ENCODE measurements around the gene CSMD2.
A peak's percentile ranks its signal among the peaks of the same experiment; 100 is the strongest.

CSMD2 gene

GRCh38 chr1:33561576-33561975, 603.5 kb downstream of the CSMD2 start:
- Histone ChIP-seq H3K4me1 (ENCODE audit: control insufficient read depth, low read depth, low read length) (no peaks in the 10 kb centered on the region), H2BK15ac (replicated peaks; ENCODE audit: low read depth) (no peak overlapping the region), H4K8ac (ENCODE audit: low read depth, low read length) (no peak overlapping the region), H2BK120ac (ENCODE audit: low read depth, low read length) (no peak overlapping the region), H2BK5ac (ENCODE audit: low read length) (no peak overlapping the region), H4K5ac (ENCODE audit: low read length) (no peak overlapping the region), H3K79me2 (ENCODE audit: control insufficient read depth, insufficient read depth, low read length) (no peaks in the 10 kb centered on the region), H3K27me3 (ENCODE audit: insufficient read depth, low read length, poor library complexity) (no peaks in the 10 kb centered on the region), H2AK5ac (ENCODE audit: low read length) (no peak overlapping the region), H3K36me3 (ENCODE audit: control insufficient read depth, insufficient read depth, low read length) (no peaks in the 10 kb centered on the region), H3K27ac (ENCODE audit: low read depth, low read length) (no peak overlapping the region), H3K4me2 (ENCODE audit: low read length) (no peak overlapping the region), H3K9ac (ENCODE audit: low read length) (no peak overlapping the region), H3K4ac (ENCODE audit: low read depth, low read length) (no peak overlapping the region), H3K79me1 (ENCODE audit: low read length) (no peaks in the 10 kb centered on the region), H3K56ac (ENCODE audit: low read length) (no peak overlapping the region), H3K23ac (ENCODE audit: low read length) (no peak overlapping the region), H3K18ac (ENCODE audit: low read length) (no peak overlapping the region), H3K4me3 (ENCODE audit: low read length) (no peak overlapping the region)
- no CpG with 5 or more reads among the region's 9 CpGs for WGBS (ENCODE audit: extremely low coverage, insufficient coverage, low lambda C conversion rate)
- no peak for DNase-seq

- peak; percentile 10 for DNase-seq
- H2BK5ac ChIP-seq (ENCODE audit: low read length), result no peak overlapping the region
- H3K56ac ChIP-seq (ENCODE audit: low read length), result no peak overlapping the region
- no peak overlapping the region for H3K4me2 ChIP-seq (ENCODE audit: low read length)
- WGBS (ENCODE audit: extremely low coverage, insufficient coverage, low lambda C conversion rate), result no CpG with 5 or more reads among the region's 3 CpGs
- no peaks in the 10 kb centered on the region for H3K36me3 ChIP-seq (ENCODE audit: control insufficient read depth, insufficient read depth, low read length)
- no peak overlapping the region for H3K9ac ChIP-seq (ENCODE audit: low read length)
- no peaks in the 10 kb centered on the region for H3K27me3 ChIP-seq (ENCODE audit: insufficient read depth, low read length, poor library complexity)
- H4K5ac ChIP-seq (ENCODE audit: low read length), result no peak overlapping the region
- H3K18ac ChIP-seq (ENCODE audit: low read length), result no peak overlapping the region
- no peak overlapping the region for H4K8ac ChIP-seq (ENCODE audit: low read depth, low read length)
- H3K27ac ChIP-seq (ENCODE audit: low read depth, low read length), result no peak overlapping the region
- no peak overlapping the region for H3K4ac ChIP-seq (ENCODE audit: low read depth, low read length)
- H2BK120ac ChIP-seq (ENCODE audit: low read depth, low read length), result no peak overlapping the region
- H3K79me2 ChIP-seq (ENCODE audit: control insufficient read depth, insufficient read depth, low read length), result no peaks in the 10 kb centered on the region
- H2BK15ac ChIP-seq (replicated peaks; ENCODE audit: low read depth), result no peak overlapping the region
- no peaks in the 10 kb centered on the region for H3K4me1 ChIP-seq (ENCODE audit: control insufficient read depth, low read depth, low read length)
- H3K4me3 ChIP-seq (ENCODE audit: low read length), result no peak overlapping the region
- H3K23ac ChIP-seq (ENCODE audit: low read length), result no peak overlapping the region
- no peak overlapping the region for H2AK5ac ChIP-seq (ENCODE audit: low read length)
- no peaks in the 10 kb centered on the region for H3K79me1 ChIP-seq (ENCODE audit: low read length)
Observed at GRCh38 chr1:33560680-33561079, 604.4 kb downstream of the CSMD2 start.

- H3K18ac ChIP-seq (ENCODE audit: low read length), result no peak overlapping the region
- H3K56ac ChIP-seq (ENCODE audit: low read length), result no peak overlapping the region
- no peak overlapping the region for H3K9ac ChIP-seq (ENCODE audit: low read length)
- H3K4ac ChIP-seq (ENCODE audit: low read depth, low read length), result no peak overlapping the region
- no peak overlapping the region for H2AK5ac ChIP-seq (ENCODE audit: low read length)
- DNase-seq, result no peak
- no peak overlapping the region for H2BK120ac ChIP-seq (ENCODE audit: low read depth, low read length)
- no peaks in the 10 kb centered on the region for H3K4me1 ChIP-seq (ENCODE audit: control insufficient read depth, low read depth, low read length)
- H4K5ac ChIP-seq (ENCODE audit: low read length), result no peak overlapping the region
- no peak overlapping the region for H3K27ac ChIP-seq (ENCODE audit: low read depth, low read length)
- no peak overlapping the region for H2BK5ac ChIP-seq (ENCODE audit: low read length)
- no peak overlapping the region for H3K4me3 ChIP-seq (ENCODE audit: low read length)
- no peaks in the 10 kb centered on the region for H3K79me1 ChIP-seq (ENCODE audit: low read length)
- no CpG with 5 or more reads among the region's 2 CpGs for WGBS (ENCODE audit: extremely low coverage, insufficient coverage, low lambda C conversion rate)
- H3K36me3 ChIP-seq (ENCODE audit: control insufficient read depth, insufficient read depth, low read length), result no peaks in the 10 kb centered on the region
- no peak overlapping the region for H2BK15ac ChIP-seq (replicated peaks; ENCODE audit: low read depth)
- H3K23ac ChIP-seq (ENCODE audit: low read length), result no peak overlapping the region
- no peak overlapping the region for H3K4me2 ChIP-seq (ENCODE audit: low read length)
- no peak overlapping the region for H4K8ac ChIP-seq (ENCODE audit: low read depth, low read length)
- no peaks in the 10 kb centered on the region for H3K27me3 ChIP-seq (ENCODE audit: insufficient read depth, low read length, poor library complexity)
- H3K79me2 ChIP-seq (ENCODE audit: control insufficient read depth, insufficient read depth, low read length), result no peaks in the 10 kb centered on the region
Observed at GRCh38 chr1:33548721-33549120, 616.3 kb downstream of the CSMD2 start.

DNA sequence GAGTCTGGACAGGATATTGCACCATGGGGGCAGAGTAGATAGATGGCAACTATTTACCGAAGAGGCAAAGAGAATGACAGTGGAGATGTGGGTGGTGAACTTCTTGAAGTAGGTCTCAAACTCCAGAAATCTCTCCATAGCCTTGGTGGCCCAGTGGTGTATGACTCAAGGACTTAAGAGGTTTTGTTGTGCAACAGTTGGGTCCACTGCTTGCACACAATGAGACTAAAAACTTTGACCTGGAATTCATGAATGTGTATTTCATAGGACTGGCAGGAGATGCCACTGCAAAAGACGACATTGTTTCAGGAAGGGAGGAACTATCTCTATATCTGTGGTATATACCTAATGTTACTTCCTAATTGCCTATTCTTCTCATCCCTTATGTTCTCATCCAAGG, 616.7 kb downstream of the CSMD2 start:
- no peaks in the 10 kb centered on the region for H3K79me1 ChIP-seq (ENCODE audit: low read length)
- no peak overlapping the region for H3K27ac ChIP-seq (ENCODE audit: low read depth, low read length)
- no peaks in the 10 kb centered on the region for H3K27me3 ChIP-seq (ENCODE audit: insufficient read depth, low read length, poor library complexity)
- H2BK5ac ChIP-seq (ENCODE audit: low read length), result no peak overlapping the region
- H2BK15ac ChIP-seq (replicated peaks; ENCODE audit: low read depth), result no peak overlapping the region
- H4K5ac ChIP-seq (ENCODE audit: low read length), result no peak overlapping the region
- no peak overlapping the region for H3K23ac ChIP-seq (ENCODE audit: low read length)
- no peaks in the 10 kb centered on the region for H3K36me3 ChIP-seq (ENCODE audit: control insufficient read depth, insufficient read depth, low read length)
- H3K79me2 ChIP-seq (ENCODE audit: control insufficient read depth, insufficient read depth, low read length), result no peaks in the 10 kb centered on the region
- no peak for DNase-seq
- no peak overlapping the region for H3K9ac ChIP-seq (ENCODE audit: low read length)
- no peak overlapping the region for H2AK5ac ChIP-seq (ENCODE audit: low read length)
- no peaks in the 10 kb centered on the region for H3K4me1 ChIP-seq (ENCODE audit: control insufficient read depth, low read depth, low read length)
- H3K4me2 ChIP-seq (ENCODE audit: low read length), result no peak overlapping the region
- H3K4me3 ChIP-seq (ENCODE audit: low read length), result no peak overlapping the region
- WGBS (ENCODE audit: extremely low coverage, insufficient coverage, low lambda C conversion rate), result no CpG with 5 or more reads among the region's 2 CpGs
- no peak overlapping the region for H2BK120ac ChIP-seq (ENCODE audit: low read depth, low read length)
- H3K56ac ChIP-seq (ENCODE audit: low read length), result no peak overlapping the region
- no peak overlapping the region for H4K8ac ChIP-seq (ENCODE audit: low read depth, low read length)
- no peak overlapping the region for H3K18ac ChIP-seq (ENCODE audit: low read length)
- H3K4ac ChIP-seq (ENCODE audit: low read depth, low read length), result no peak overlapping the region

DNA sequence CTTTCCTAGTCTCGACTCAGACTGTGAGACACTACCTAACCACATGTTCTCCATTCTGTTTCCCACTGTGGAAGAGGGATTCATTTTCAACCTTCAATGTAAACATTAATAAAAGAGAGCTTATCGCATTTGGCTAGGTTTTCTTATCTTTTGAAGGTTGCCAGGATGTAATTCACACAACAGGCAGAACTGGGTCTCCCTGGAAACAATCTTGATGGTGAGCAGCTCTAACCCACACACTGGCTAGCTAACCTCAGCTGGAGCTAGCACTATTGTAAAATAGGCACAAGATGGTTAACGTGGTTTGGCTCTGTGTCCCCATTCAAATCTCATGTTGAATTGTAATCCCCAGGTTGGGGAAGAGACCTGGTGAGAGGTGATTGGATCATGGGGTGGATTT, 617.5 kb downstream of the CSMD2 start:
- no peak overlapping the region for H2BK5ac ChIP-seq (ENCODE audit: low read length)
- WGBS (ENCODE audit: extremely low coverage, insufficient coverage, low lambda C conversion rate), result no CpG with 5 or more reads among the region's 3 CpGs
- no peaks in the 10 kb centered on the region for H3K79me2 ChIP-seq (ENCODE audit: control insufficient read depth, insufficient read depth, low read length)
- H4K8ac ChIP-seq (ENCODE audit: low read depth, low read length), result no peak overlapping the region
- H3K4me3 ChIP-seq (ENCODE audit: low read length), result no peak overlapping the region
- H3K4ac ChIP-seq (ENCODE audit: low read depth, low read length), result no peak overlapping the region
- H3K4me2 ChIP-seq (ENCODE audit: low read length), result no peak overlapping the region
- no peak overlapping the region for H2AK5ac ChIP-seq (ENCODE audit: low read length)
- H2BK120ac ChIP-seq (ENCODE audit: low read depth, low read length), result no peak overlapping the region
- H3K27ac ChIP-seq (ENCODE audit: low read depth, low read length), result no peak overlapping the region
- H2BK15ac ChIP-seq (replicated peaks; ENCODE audit: low read depth), result no peak overlapping the region
- no peak overlapping the region for H4K5ac ChIP-seq (ENCODE audit: low read length)
- peak; percentile 2 for DNase-seq
- no peak overlapping the region for H3K23ac ChIP-seq (ENCODE audit: low read length)
- no peaks in the 10 kb centered on the region for H3K27me3 ChIP-seq (ENCODE audit: insufficient read depth, low read length, poor library complexity)
- no peaks in the 10 kb centered on the region for H3K4me1 ChIP-seq (ENCODE audit: control insufficient read depth, low read depth, low read length)
- no peak overlapping the region for H3K56ac ChIP-seq (ENCODE audit: low read length)
- H3K36me3 ChIP-seq (ENCODE audit: control insufficient read depth, insufficient read depth, low read length), result peaks cover under 1% of the 10 kb centered on the region
- H3K9ac ChIP-seq (ENCODE audit: low read length), result no peak overlapping the region
- H3K18ac ChIP-seq (ENCODE audit: low read length), result no peak overlapping the region
- H3K79me1 ChIP-seq (ENCODE audit: low read length), result no peaks in the 10 kb centered on the region

- no peak overlapping the region for H2BK5ac ChIP-seq (ENCODE audit: low read length)
- H3K4me1 ChIP-seq (ENCODE audit: control insufficient read depth, low read depth, low read length), result no peaks in the 10 kb centered on the region
Observed at GRCh38 chr1:33541966-33542365, 623.1 kb downstream of the CSMD2 start.

More at GRCh38 chr1:33541966-33542365, 623.1 kb downstream of the CSMD2 start:
- no peaks in the 10 kb centered on the region for H3K79me2 ChIP-seq (ENCODE audit: control insufficient read depth, insufficient read depth, low read length)
- DNase-seq, result no peak
- no peaks in the 10 kb centered on the region for H3K27me3 ChIP-seq (ENCODE audit: insufficient read depth, low read length, poor library complexity)
- no peaks in the 10 kb centered on the region for H3K79me1 ChIP-seq (ENCODE audit: low read length)
- no peak overlapping the region for H3K4me3 ChIP-seq (ENCODE audit: low read length)
- no peak overlapping the region for H4K8ac ChIP-seq (ENCODE audit: low read depth, low read length)
- H3K18ac ChIP-seq (ENCODE audit: low read length), result no peak overlapping the region
- no peak overlapping the region for H3K4ac ChIP-seq (ENCODE audit: low read depth, low read length)
- no peak overlapping the region for H3K4me2 ChIP-seq (ENCODE audit: low read length)
- no peak overlapping the region for H3K23ac ChIP-seq (ENCODE audit: low read length)
- H3K36me3 ChIP-seq (ENCODE audit: control insufficient read depth, insufficient read depth, low read length), result peaks cover 3% of the 10 kb centered on the region
- H2BK120ac ChIP-seq (ENCODE audit: low read depth, low read length), result no peak overlapping the region
- H3K56ac ChIP-seq (ENCODE audit: low read length), result no peak overlapping the region
- H4K5ac ChIP-seq (ENCODE audit: low read length), result no peak overlapping the region
- no peak overlapping the region for H2AK5ac ChIP-seq (ENCODE audit: low read length)
- no peak overlapping the region for H3K9ac ChIP-seq (ENCODE audit: low read length)
- H2BK15ac ChIP-seq (replicated peaks; ENCODE audit: low read depth), result no peak overlapping the region
- no CpG with 5 or more reads among the region's 6 CpGs for WGBS (ENCODE audit: extremely low coverage, insufficient coverage, low lambda C conversion rate)
- no peak overlapping the region for H3K27ac ChIP-seq (ENCODE audit: low read depth, low read length)

Data from mesendoderm (in vitro differentiated cells).